Iris pigment epithelial cell (primary cell): ENCODE data around the gene COL18A1.

Experiments
- DNase-seq: peaks from one replicate; pipeline ENCODE4 v3.0.0-alpha.2; 2011; ENCODE audit warnings: low read depth

The COL18A1 gene

GRCh38 chr21:45468971-45469272 lies 64.0 kb downstream of the COL18A1 start:
- DNase-seq = no peak

- no peak for DNase-seq
These were observed 64.5 kb downstream of the COL18A1 start for GRCh38 chr21:45469273-45470086.

- DNase-seq = peak; percentile 52
These were observed 65.1 kb downstream of the COL18A1 start for GRCh38 chr21:45470087-45470515.

- DNase-seq = peak; percentile 91
These were observed 66.0 kb downstream of the COL18A1 start for GRCh38 chr21:45470773-45471524.

- DNase-seq = no peak
These were observed 66.7 kb downstream of the COL18A1 start for GRCh38 chr21:45471525-45472221.

DNA sequence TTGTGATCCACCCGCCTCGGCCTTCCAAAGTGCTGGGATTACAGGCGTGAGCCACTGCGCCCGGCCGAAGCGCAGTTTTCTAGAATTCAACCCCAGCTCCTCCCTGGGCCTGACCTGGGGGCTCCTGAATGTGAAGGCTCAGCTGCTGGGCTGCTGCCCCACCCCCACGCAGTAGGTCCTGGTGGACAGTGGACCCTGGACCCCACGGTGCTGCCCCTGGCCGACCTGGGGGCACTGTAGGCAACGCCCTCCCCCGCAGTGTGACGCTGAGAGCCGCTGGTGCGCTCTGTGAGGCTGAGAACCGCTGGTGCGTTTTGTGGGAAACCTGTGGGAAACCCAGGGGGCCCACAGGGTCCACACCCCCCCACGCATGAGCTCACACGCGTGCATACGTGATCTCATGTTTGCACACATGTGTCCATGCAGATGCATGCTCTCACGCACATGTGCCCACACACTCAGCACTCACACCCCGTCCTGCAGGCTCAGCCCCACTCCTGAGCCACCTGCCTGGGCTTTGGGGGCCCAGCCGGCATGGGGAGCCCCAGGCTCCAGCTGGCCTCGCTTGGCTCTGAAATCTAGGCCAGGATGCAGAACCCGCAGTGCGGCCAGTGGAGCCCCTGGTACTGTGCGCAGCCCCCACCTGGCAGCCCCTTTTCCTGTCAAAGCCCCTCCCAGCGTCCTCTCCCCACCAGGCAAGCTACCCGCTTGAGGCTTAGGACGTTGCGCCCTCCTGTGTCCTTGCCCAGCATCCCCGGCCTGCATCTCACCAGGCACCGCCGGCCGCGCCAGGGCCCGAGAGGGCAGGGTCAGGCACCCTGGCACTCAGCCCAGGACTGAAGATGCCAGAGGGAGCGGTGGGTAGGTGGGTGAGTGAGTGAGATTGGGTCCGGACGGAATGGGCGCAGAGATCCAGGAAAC lies 67.7 kb downstream of the COL18A1 start:
- no peak for DNase-seq

DNA sequence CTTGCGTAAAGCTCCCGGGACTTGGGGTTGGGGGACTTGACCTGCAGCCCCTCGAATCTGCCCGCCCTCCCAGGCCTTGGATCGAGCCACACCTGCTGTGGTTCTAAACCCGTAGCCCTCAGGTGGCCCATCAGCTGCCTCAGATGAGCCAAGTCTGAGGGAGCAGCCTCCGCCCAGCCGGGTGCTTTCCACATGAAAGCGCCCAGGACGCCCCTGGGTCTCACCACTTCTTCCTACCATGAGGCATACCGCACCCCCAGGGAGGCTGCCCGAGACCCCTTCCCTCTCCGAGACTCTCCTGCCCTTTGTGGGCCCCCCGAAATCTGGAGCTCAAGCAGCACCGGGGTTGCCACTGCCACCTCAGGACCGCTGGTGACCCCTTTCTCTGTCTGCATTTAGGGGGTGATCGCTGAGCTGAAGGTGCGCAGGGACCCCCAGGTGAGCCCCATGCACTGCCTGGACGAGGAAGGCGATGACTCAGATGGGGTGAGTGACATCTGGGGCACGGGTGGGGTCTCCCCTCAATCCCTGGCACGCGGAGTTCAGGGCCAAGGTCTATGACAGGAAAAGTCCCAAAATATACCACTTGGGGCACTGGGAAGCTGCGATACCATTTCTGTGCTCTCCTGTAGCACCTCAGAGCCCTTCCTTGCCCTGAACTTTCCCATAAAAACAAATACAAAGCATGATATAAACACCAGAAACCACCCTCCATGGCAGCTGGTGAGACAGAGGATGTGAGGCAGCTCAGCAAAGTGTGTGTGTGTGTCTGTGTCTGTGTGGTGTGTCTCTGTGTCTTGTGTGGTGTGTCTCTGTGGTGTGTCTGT lies 68.7 kb downstream of the COL18A1 start:
- DNase-seq = peak; percentile 29

DNA sequence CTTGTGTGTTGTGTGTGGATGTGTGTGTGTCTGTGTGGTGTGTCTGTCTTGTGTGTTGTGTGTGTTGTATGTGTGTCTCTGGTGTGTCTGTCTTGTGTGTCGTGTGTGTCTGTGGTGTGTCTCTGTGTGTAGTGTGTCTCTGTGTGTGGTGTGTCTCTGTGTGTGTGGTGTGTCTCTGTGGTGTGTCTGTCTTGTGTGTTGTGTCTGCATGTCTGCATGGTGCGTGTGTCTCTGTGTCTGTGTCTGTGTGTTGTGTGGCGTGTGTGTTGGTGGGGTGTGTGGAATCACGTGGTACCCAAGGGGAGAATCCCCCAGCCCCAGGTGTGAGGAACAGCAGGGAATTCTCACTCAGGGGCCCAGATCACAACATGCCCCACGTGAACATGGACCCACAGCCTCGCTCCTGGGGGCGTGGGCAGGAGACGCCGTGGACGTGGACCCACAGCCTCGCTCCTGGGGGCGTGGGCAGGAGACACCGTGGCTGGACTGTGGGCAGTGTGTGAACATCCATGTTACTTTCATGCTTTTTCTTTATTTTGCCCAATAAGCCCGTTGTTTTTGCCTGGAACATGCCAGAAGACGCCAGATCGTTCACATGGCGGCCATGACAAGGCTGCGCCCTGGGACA lies 69.5 kb downstream of the COL18A1 start:
- DNase-seq = no peak

DNA sequence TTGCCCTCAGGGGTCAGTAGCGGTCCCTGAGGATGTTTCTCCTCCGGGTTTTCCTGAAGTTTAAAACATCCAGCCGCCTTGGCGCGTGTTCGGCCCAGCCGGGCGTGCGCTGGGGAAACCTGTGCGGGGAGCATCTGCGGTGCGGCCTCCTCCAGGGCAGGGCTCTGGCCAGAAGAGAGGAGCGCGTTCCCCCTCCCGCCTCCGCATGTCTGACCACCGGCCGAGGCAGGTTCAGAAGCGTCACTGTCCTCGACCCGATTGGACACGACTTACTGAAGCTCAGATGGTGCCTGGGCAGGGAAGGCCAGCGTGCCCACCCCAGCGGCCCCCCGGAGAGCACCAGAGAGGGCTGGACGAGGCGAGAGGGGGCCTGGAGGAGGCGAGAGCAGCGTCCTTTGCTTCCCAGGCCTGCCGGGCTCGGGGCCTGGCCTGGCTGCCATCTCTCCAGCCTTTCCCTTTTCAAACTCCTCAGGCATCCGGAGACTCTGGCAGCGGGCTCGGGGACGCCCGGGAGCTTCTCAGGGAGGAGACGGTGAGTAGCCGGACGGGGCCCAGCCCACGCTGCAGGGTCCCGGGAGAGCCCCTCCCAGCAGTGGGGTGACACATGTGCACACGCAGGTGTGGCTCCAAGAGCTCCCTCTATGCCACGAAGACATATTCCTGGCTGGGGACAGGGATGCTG lies 70.2 kb downstream of the COL18A1 start:
- no peak for DNase-seq

DNA sequence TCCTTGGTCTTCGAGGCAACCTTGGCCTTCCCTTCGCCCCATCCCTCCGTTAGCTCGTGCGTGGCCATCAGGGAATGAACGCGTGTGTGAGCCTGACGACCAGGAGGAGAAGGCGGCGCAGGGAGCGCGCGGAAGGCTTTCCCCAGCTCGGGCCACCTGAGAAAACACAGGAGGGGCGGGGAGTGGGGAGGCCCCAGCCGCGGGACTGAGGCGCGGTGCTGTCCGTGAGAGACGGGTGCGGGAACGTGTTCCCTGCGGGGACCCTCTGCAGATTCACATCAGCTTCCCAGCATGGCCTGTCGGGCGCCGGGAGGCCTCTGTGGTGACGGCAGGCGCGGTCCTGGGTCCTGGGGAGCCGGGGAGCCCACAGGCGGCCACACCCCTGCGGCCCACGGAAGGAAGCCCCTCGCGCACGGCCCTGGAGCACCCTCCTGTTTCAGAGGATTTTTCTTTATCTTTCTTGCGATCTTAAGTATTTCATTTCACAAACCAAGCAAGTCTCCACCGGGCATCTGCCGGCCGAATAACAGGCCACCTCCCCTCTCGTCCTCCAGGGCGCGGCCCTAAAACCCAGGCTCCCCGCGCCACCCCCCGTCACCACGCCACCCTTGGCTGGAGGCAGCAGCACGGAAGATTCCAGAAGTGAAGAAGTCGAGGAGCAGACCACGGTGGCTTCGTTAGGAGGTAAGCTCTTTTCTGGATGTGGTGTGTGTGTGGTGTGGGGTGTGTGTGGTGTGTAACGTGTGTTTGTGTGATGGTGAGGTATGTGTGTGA lies 71.0 kb downstream of the COL18A1 start:
- no peak for DNase-seq

DNA sequence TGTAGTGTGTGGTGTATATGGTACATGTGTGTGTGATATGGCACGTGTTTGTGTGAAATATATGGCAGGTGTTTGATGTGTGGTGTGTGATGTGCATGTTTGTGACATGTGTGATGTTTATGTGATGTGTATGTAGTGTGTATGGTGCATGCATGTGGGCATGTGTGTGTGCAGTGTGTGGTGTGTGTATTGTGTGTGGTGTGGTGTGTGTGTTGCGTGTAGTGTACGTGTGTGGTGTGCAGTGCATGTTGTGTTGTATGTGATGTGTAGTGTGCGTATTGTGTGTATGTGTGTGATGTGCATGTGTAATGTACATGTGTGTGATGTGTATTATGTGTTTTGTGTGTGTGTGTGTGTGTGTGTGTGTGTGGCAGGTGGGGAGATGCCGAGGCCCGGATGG lies 71.6 kb downstream of the COL18A1 start:
- no peak for DNase-seq

- no peak for DNase-seq
These were observed 72.5 kb downstream of the COL18A1 start for GRCh38 chr21:45477176-45478114.

DNA sequence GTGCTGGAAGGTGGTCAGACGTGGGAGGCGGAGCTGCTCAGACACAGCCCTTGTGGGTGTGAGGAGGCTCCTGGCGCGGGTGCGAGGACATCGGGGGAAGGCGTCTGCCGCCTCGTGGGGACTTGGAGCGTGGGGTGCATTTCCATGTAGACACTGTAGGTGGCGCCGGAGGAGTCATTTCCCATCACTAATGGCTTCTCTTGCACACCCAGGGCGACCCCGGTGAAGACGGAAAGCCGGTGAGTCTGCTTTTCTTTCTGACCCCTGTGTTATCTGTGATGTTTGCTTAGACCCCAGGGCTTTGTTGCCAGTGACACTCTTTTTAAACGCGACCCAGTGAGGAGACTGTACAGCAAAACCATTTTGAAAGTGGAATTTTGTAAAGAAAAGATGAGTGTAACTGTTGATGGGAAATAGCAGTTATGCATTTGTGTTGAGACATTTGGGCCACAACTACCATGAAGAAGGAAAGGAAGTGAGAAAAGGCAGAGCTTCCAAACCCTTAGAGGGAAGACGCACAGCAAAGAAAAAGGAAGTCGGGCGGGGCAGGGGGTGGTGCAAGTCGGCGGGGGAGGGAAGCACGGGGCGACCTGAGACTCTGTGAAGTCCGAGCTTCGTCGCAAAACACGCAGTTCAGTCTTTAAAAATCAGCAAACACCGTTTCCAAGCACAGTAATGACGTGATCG lies 73.3 kb downstream of the COL18A1 start:
- DNase-seq = peak; percentile 66

GRCh38 chr21:45478816-45479669 lies 74.1 kb downstream of the COL18A1 start:
- DNase-seq = no peak

- no peak for DNase-seq
These were observed 75.0 kb downstream of the COL18A1 start for GRCh38 chr21:45479691-45480675.
